Stimulated activated CD4-positive, alpha-beta T cell treated with anti-CD3 and anti-CD28 coated beads, Interleukin-12 subunit alpha, Interleukin-12 subunit beta, amount 100 ng/mL, for 4 hours (primary cell): Measurements from ENCODE around the gene NCKAP5.
"Not testable (repeated sequence)": the region's sequence is repeated elsewhere in the genome, so short reads cannot be mapped to it uniquely, and the experiment has no call there.

Experiments used
- DNase-seq: peaks from one replicate; pipeline ENCODE4 v3.0.0-alpha.2; 2020

Gene NCKAP5

GRCh38 chr2:132824716-132825115 lies 743.5 kb downstream of the NCKAP5 start:
- no peak for DNase-seq

DNA sequence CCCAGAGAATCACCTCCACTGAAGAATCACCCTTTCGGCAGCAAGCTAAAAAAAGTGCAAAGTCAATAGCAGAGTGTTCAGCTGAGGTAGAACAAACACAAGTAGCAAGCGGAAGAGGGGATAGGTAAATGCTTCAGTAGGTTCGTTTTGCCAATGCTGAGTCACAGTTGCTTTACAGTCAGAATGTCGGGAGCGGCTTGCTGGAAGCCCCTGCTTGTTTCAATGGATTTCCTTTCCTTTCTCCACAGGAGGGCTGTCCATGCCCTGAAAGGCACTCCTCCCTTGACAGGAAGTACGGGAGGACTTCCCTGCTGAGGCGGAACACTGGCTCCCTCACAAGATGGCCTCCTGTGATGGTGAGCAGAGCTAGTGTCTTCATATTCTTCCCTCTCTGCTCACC lies 752.0 kb downstream of the NCKAP5 start:
- no peak for DNase-seq

DNA sequence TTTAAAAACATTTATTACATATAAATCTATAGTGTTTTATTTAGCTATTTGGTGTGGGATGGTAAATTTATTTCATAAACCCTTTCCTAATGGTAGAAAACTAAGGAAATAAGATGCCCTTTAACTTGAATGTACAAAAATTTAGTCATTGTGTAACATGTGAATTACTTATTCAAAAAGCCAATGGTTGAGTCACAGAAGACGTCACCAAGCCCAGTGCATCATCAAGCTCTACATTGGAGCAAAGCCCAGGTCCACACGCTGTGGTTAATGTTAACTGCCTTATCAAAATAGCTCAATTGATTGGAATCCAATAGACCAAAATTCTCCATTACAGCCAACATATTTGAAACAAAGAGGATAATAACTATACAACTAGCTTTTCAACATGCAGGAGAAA lies 752.7 kb downstream of the NCKAP5 start:
- no peak for DNase-seq

DNA sequence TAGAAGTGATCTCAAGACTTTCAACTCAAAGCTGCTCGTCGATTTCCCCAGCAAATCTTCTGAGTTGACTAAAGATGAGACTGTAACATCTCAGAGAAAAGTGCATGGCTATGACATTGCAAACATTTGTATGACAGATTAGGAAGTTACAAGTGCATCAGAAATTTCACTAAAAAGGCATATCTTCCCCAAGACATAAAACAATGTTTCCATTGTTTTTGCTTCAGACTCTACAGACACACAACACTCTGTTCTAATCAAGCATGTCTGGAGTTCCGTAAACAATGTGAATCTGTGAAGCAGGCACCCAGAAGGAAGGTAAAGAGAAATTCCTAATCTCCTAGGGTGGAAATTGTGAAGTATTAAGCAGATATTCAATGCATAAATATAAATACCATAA lies 753.6 kb downstream of the NCKAP5 start:
- no peak for DNase-seq

DNA sequence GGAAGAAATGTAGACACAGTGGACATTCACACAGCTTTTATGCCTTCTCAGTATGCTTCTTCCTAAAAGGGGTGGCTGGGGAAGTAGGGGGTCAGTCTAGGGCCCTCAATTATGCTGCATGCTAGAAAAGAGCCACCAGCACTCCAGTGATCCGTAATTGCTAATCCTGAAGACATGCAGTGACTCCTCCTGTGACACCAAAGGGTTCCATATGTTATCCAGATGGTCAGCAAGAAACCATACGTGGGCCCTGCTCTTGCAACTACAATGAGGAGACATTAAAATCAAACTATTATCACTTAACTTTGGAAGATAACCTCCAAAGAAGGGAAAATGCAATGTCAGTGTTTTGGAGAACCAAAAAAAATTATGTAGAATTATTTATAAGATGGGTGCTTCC lies 754.8 kb downstream of the NCKAP5 start:
- no peak for DNase-seq

DNA sequence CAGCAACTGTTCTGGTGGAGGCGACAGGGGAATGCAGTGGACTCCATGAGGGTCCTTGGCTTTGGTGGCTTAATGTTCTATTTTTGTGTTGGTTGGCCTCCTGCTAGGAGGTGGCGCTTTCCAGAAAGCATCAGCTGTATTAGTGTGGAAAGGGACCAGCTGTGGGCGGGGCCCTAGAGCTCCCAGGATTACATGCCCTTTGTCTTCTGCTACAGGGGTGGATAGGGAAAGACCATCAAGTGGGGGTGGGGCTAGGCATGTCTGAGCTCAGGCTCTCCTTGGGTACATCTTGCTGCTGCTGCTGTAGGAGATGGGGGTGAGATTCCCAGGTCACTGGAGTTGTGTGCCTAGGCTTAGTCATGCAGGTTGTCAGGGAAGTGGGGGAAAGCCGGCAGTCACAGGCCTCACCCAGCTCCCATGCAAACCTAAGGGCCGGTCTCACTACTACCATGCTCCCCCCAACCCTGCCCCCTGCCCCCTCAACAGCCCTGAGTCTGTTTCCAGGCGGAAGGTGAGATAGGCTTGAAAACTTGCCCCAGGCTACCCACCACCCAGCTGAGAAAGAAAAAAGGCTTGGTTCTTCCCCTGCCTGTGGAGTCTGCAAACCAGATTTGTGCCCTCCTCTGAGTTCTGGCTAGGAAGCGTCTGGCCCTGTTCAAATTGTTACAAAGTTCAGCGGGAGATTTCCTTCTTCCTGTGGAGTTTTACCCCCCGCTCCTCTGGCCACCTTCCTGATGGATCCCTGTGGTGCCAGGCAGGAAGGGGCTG lies 756.9 kb downstream of the NCKAP5 start:
- no peak for DNase-seq

- DNase-seq, result not testable (repeated sequence)
Measured at GRCh38 chr2:132809962-132810361, 758.3 kb downstream of the NCKAP5 start.

DNA sequence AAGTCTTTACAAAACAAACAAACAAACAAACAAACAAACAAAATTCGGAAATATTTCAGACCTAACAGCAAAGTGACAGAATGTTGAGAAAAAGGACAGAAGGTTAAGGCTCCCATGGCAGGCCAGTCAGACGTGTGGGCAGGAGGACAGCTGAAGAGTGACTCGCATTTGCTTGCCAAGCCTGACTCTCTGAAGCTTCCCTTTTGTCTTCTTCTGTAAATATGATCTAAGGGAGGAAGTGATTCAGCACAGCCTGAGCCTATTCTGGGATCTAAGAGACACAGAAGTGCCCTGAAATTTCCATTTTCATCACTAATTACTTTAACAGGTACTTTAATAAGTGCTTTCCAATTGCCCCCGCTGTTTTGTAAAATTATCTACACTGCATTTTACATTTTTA lies 764.2 kb downstream of the NCKAP5 start:
- DNase-seq, result no peak

GRCh38 chr2:132798341-132798740 lies 769.9 kb downstream of the NCKAP5 start:
- DNase-seq, result no peak

- DNase-seq, result no peak
Measured at GRCh38 chr2:132797556-132797955, 770.7 kb downstream of the NCKAP5 start.

DNA sequence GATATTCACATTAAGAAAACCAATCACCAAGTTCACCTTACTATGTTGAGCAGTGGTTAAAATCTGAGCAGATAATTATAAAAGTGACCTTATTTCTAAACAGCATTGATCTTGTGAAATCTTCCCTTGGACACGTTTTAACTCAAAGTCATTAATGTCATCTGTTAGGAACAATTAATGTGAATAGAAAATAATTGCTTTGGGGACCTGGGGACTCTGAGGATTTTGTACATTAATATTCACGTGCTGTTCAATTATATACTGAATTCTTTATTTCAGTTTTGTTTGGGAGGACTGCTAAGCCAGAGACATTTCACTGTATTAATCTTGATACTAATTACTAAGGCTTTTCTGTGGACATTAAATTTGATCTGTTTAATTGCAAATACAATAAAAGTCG lies 771.2 kb downstream of the NCKAP5 start:
- no peak for DNase-seq

DNA sequence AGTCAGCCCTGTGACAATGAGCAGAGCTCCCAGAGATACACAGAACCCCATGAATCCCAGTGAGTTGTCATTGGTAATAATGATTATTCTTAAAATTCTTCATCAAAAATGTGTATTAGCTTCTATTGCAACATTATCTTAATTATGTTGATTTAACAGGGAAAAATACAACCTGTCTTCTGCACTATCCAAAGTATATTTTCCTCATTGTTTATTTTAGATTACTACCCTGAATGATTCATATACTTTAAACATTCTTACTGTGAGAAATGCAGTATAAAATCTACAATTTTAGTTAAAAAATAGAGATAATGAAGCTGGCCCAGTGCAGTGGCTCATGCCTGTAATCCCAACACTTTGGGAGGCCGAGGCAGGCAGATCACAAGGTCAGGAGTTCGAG lies 773.0 kb downstream of the NCKAP5 start:
- no peak for DNase-seq

DNA sequence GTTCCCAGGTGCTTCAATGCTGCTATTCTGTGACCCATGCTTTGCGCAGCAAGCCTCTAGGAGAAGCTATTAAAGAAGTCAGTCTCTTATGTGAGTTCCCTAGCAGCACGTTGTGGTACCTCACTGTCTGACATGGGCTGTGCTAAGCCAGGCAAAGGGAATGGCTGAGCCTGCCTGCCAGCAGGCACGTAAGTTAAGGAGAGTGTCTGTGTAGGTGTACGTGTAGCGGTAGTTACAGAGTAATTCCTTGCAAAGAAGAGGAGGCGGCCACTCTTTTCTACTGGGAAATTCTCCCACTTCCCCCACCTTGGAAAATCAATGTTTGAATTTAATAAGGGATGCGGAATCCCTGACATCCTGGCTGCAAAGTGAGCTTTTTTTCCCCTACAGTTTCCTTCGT lies 774.7 kb downstream of the NCKAP5 start:
- DNase-seq, result no peak

DNA sequence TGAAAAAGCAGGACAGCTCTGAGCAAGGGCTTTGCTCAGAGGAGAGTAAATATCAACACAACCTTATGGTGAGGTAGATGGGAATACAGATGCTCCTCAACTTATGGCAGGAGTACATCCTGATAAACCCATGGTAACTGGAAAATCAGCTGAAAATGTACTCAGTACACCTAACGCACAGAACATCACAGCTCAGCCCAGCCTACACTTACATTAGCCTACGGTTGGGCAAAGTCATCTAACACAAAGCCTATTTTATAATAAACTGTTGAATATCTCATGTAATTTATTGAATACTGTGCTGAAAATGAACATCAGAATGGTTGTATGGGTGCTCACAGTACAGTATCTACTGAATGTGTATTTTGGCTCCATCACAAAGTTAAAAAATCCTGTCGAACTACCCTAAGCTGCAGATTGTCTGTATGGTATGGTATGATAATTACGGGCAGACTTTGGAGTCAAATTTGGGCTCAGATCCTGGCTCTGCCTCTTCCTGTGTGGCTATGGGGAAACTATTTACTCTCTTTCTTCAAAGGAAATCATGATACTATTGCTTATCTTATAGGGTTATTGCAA lies 778.0 kb downstream of the NCKAP5 start:
- no peak for DNase-seq

DNA sequence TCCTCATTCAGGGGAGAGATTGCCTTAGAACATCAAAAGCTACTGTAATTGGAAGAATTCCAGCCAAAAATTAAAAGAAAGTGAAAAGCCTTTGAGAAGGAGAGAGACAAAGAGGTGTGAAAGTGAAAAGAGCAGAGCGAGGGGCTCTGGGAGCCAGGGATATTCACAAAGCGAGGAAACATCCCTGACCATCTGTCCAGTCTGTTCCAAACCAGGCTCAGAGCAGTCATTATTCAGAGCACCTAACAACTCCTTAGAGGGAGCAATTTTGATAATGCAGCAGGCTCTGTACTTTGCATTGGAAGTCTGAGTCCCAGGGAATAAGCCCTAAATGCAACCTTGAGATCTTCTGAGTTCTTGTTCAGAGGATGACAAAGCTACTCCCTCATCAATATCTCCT lies 779.2 kb downstream of the NCKAP5 start:
- DNase-seq, result no peak

GRCh38 chr2:132788310-132788838 lies 779.9 kb downstream of the NCKAP5 start:
- DNase-seq, result no peak

DNA sequence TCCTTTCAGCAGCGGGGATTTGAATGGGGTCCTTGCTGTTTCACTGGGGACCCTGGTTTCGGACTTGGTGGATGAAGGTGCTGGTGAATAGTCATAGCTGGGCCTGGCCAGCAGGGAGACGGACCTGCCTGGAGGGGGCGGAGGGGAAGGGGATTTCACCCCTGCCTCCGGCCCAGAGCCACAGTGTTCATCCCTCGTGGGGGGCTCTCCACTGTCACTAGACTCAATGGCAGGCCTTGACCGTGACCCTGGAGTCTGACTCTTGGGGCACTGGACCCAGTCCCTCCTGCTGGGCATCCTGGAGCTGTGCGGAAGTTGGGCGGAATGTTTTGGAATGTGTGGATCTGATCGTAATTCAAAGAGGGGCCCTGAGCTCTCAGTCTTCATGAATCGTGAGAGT lies 784.4 kb downstream of the NCKAP5 start:
- DNase-seq, result no peak

DNA sequence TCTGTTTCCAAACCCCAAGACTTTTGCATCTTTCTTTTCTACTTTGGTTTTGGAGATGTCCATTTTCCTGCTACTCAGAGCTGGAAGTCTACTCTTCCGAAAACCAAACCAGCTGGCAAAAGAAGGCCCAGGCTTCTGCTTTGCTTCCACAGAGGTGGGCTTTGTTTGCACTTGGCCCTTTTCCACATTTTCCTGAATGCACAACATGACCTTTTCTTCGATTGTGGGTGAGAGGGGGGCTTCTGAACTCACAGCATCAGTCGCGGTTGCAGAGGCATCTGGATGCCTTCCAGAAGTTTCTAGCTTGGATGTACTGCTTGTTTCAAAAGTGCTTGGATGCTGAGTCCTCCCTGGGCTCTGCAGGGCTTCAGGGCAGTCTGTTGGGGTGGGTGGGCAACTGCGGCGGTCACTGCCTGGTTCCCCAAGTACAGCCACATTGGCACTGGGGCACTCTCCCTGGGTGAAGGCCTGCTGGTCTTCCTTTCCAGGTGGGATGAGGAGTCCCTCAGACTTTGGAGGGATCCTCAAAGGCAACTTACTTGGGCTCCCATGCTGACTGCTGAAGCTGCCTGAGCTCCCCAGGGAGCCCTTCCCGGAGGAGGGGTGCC lies 786.0 kb downstream of the NCKAP5 start:
- DNase-seq, result no peak

DNA sequence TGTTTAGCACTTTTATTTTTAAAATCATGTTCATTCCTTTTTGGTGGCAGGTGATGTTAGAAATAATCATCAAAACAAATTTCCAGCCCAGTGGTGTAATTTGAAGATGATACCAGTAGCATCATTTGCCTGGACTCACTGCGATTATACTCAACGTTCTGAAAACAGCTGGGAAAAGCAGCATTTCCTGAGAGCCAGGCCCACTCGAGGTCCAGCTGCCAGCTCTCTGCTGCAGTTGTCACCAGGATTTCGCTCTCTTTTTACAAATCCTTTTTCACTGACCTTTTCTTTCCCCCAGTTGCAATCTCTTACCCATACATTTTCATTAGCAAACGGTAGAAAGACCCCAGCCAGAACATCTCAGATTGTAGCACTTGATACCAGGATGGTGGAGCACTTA lies 787.6 kb downstream of the NCKAP5 start:
- no peak for DNase-seq

DNA sequence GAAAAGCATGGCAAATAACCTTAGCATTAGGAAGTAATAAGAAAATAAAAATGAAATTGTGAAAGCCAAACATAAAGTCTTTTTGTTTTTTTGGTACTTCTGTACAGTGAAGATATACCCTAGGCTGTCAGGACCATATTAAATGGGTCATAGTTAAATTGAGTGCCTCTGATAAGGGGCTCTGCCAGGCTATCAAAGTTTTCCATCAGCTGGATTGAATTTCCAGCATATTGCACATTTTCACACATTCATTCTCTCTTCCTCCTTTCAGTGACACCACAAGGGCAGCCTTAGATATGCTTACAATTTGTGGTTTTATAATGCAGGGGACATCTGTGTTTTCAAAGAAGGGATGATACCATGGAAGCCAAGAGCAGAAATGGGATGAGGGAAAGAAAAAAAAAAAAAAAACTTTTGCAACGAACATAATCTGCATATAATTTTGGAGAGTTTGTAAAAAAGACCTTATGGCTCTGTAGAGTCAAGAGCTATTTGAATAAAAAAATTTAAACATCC lies 789.0 kb downstream of the NCKAP5 start:
- DNase-seq, result no peak

- DNase-seq, result no peak
Measured at GRCh38 chr2:132776287-132776686, 792.0 kb downstream of the NCKAP5 start.

- DNase-seq, result no peak
Measured at GRCh38 chr2:132774189-132774588, 794.1 kb downstream of the NCKAP5 start.

DNA sequence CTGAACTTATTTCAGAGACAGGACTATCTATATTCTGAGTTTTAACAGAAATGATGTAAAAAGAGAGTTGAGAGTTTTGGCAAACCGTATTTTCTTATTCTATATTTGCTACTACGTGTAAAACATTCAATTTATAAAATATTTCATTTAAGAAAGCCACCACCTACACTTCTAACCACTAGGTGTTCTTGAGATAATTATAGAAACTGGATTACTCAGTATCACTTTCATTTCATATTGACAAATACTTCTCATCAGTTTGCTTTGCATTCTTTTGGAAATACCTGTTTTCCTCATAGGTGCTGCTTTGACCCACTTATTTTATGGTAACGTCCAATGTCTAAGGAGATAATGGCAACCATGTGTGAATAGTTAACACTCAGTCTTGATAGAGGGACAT lies 794.9 kb downstream of the NCKAP5 start:
- DNase-seq, result no peak

- DNase-seq, result no peak
Measured at GRCh38 chr2:132772340-132772739, 795.9 kb downstream of the NCKAP5 start.
